DOHH2 (cell line): ENCODE measurements around the gene ADGRL3.

Source experiments
- H3F3A ChIP-seq: fragments of 200-600 bp; sonication (generic), shearing (Covaris generic); 2 replicates; pipeline ENCODE4 v1.6.0; 2016; ENCODE audit warnings: antibody characterized with exemption, mild to moderate bottlenecking; ENCODE audit not compliant: control insufficient read depth, insufficient read depth
- H3K27ac ChIP-seq: fragments of 200-600 bp; sonication (generic); 2 replicates; pipeline ENCODE4 v1.5.1; 2014; ENCODE audit warnings: low read depth, mild to moderate bottlenecking, low read length, moderate library complexity
- H3K27me3 ChIP-seq: fragments of 200-600 bp; sonication (generic); 2 replicates; pipeline ENCODE4 v1.6.1; 2014; ENCODE audit warnings: mild to moderate bottlenecking, low read length, mixed read lengths; ENCODE audit not compliant: control insufficient read depth
- H3K36me3 ChIP-seq: fragments of 200-600 bp; sonication (generic); 2 replicates; pipeline ENCODE4 v1.6.1; 2014; ENCODE audit warnings: mild to moderate bottlenecking, low read length, moderate library complexity, mixed read lengths; ENCODE audit not compliant: control insufficient read depth
- H3K4me1 ChIP-seq: fragments of 200-600 bp; sonication (generic); 2 replicates; pipeline ENCODE4 v1.6.1; 2014; ENCODE audit warnings: mild to moderate bottlenecking, low read length, mixed read lengths; ENCODE audit not compliant: control insufficient read depth
- H3K4me2 ChIP-seq: fragments of 200-600 bp; sonication (generic); 2 replicates; pipeline ENCODE4 v1.6.0; 2014; ENCODE audit warnings: mild to moderate bottlenecking, low read length, moderate library complexity
- H3K4me3 ChIP-seq: fragments of 200-600 bp; sonication (generic); 2 replicates; pipeline ENCODE4 v1.5.1; 2014; ENCODE audit warnings: mild to moderate bottlenecking, low read length, mixed read lengths
- H3K79me2 ChIP-seq: fragments of 200-600 bp; sonication (generic); 2 replicates; pipeline ENCODE4 v1.6.1; 2014; ENCODE audit warnings: mild to moderate bottlenecking, low read length, mixed read lengths; ENCODE audit not compliant: control insufficient read depth
- H3K9me2 ChIP-seq: fragments of 200-600 bp; sonication (generic); replicated peaks from 2 replicates; pipeline ENCODE4 v1.6.1; 2014; ENCODE audit warnings: mild to moderate bottlenecking, low read length, mixed read lengths; ENCODE audit not compliant: control insufficient read depth
- H3K9me3 ChIP-seq: fragments of 200-600 bp; sonication (generic); 2 replicates; pipeline ENCODE4 v1.6.1; 2014; ENCODE audit warnings: antibody characterized with exemption, low read length, mixed read lengths; ENCODE audit not compliant: control insufficient read depth, insufficient read depth
- H4K20me1 ChIP-seq: fragments of 200-600 bp; sonication (generic); 2 replicates; pipeline ENCODE4 v1.6.0; 2014; ENCODE audit warnings: low read depth, mild to moderate bottlenecking, antibody characterized with exemption, low read length, moderate library complexity; ENCODE audit not compliant: control insufficient read depth, insufficient read depth
- CTCF ChIP-seq: fragments of 200-600 bp; sonication (generic); IDR thresholded peaks from one replicate; pipeline ENCODE4 v1.5.1; 2014; ENCODE audit warnings: antibody characterized with exemption, mild to moderate bottlenecking, low read depth, low read length; ENCODE audit not compliant: poor library complexity, severe bottlenecking
- EZH2phosphoT487 ChIP-seq: fragments of 200-600 bp; sonication (generic); IDR thresholded peaks from 2 replicates; pipeline ENCODE4 v1.6.1; 2017; ENCODE audit warnings: borderline replicate concordance, mild to moderate bottlenecking, antibody characterized with exemption, low read length, moderate library complexity, mixed read lengths

ADGRL3 gene

DNA sequence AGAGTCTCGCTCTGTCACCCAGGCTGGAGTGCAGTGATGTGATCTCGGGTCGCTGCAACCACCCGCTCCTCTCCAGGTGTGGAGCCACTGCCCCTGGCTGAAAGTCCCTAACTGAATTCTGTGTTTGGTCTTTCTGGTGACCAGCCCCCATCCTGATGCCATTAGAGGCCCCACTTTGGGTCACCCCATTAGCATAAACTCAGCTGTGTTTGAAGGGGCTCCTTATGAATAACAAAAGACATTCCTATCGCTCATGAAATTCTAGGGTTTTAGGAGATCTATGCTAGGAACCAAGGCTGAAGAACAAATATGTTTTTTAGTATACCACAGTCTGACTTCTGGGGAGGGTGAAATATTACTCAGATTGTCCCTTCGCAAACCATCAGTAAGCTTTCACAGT lies 652.9 kb downstream of the ADGRL3 start:
- no peak overlapping the region for H3K27ac ChIP-seq
- H3K4me3 ChIP-seq, result no peak overlapping the region
- TF ChIP-seq EZH2phosphoT487, result no peak
- TF ChIP-seq CTCF, result no peak
- H3K36me3 ChIP-seq, result no peaks in the 10 kb centered on the region
- no peaks in the 10 kb centered on the region for H3K9me2 ChIP-seq
- no peaks in the 10 kb centered on the region for H3K79me2 ChIP-seq
- no peaks in the 10 kb centered on the region for H3K9me3 ChIP-seq
- H3F3A ChIP-seq, result no peaks in the 10 kb centered on the region
- no peaks in the 10 kb centered on the region for H3K27me3 ChIP-seq
- H3K4me1 ChIP-seq, result no peaks in the 10 kb centered on the region
- H4K20me1 ChIP-seq, result no peaks in the 10 kb centered on the region
- no peak overlapping the region for H3K4me2 ChIP-seq

DNA sequence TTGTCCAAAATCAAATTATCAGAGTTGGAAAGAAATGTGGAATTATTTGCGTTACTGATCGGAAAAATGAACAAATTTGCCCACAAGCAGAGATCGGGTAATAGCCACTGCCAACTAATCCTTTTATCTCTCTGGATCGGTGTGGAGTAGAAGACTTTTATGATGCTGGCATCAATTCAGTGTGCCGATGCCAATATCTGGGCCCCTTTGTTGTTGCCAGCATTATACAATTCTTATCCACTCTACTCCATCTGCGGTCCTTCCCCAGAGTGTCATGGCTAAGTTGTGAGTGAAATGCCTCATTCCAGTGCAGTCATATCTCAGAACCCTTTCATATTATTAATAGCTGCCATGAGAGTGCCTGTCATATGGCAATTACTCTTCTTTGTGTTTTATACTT lies 660.2 kb downstream of the ADGRL3 start:
- Histone ChIP-seq H3K9me2 (no peaks in the 10 kb centered on the region), H3F3A (no peaks in the 10 kb centered on the region), H3K4me3 (no peak overlapping the region), H3K4me1 (no peaks in the 10 kb centered on the region), H3K4me2 (no peak overlapping the region), H3K79me2 (no peaks in the 10 kb centered on the region), H4K20me1 (no peaks in the 10 kb centered on the region), H3K27me3 (no peaks in the 10 kb centered on the region), H3K36me3 (no peaks in the 10 kb centered on the region), H3K27ac (no peak overlapping the region), H3K9me3 (no peaks in the 10 kb centered on the region)
- TF ChIP-seq CTCF, result no peak
- TF ChIP-seq EZH2phosphoT487, result no peak

DNA sequence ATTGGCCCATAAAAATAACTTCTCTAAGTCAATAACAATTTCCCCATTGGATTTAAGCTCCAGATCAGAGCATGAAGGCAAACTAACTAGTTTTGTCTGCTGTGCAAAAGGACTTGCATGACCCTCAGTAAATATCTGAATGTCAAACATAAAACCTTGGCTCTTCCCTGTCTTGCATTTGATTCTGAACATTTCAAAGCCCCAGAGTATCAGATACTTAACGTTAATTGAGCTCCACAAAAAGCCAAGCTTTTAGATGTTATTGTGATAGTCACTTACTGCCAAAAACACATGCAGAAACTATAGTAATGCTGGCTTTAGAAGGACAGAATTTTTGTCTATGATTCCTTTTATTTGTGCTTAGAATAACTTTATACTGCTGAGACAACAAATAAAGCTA lies 664.2 kb downstream of the ADGRL3 start:
- Histone ChIP-seq H3K9me2 (no peaks in the 10 kb centered on the region), H3K27ac (no peak overlapping the region), H3K36me3 (no peaks in the 10 kb centered on the region), H4K20me1 (no peaks in the 10 kb centered on the region), H3K79me2 (no peaks in the 10 kb centered on the region), H3F3A (no peaks in the 10 kb centered on the region), H3K27me3 (no peaks in the 10 kb centered on the region), H3K9me3 (no peaks in the 10 kb centered on the region), H3K4me2 (no peak overlapping the region), H3K4me3 (no peak overlapping the region), H3K4me1 (no peaks in the 10 kb centered on the region)
- TF ChIP-seq EZH2phosphoT487 (no peak), CTCF (no peak)
